Fibroblast of lung (primary cell): ENCODE results near the gene RHOD. TPM values are rescaled to one million over a fixed set of nuclear protein-coding genes. Genes with fewer than 3 reads are reported as not detected.

Experiments used
- DNase-seq, 2 donors: peaks; one replicate each; pipeline versions ENCODE4 v3.0.0 to v3.0.0-alpha.2; 2010; ENCODE audit warnings: low read depth in 2 of 2
- H2AFZ ChIP-seq: 2 replicates; pipeline ENCODE4 v1.5.1; 2012; ENCODE audit warnings: low read length, control low read depth, inconsistent platforms
- H3K27ac ChIP-seq: 2 replicates; pipeline ENCODE4 v1.5.1; 2011; ENCODE audit warnings: low read length, control low read depth; ENCODE audit not compliant: insufficient read depth
- H3K27me3 ChIP-seq: 2 replicates; pipeline ENCODE4 v1.5.1; 2011; ENCODE audit warnings: mild to moderate bottlenecking, low read length; ENCODE audit not compliant: control insufficient read depth, insufficient read depth
- H3K36me3 ChIP-seq: 2 replicates; pipeline ENCODE4 v1.5.1; 2011; ENCODE audit warnings: low read length; ENCODE audit not compliant: control insufficient read depth, insufficient read depth
- H3K4me1 ChIP-seq: 2 replicates; pipeline ENCODE4 v1.5.1; 2011; ENCODE audit warnings: low read length; ENCODE audit not compliant: control insufficient read depth, insufficient read depth; ENCODE audit errors: extremely low read depth
- H3K4me2 ChIP-seq: 2 replicates; pipeline ENCODE4 v1.5.1; 2011; ENCODE audit warnings: low read length, control low read depth; ENCODE audit not compliant: insufficient read depth; ENCODE audit errors: extremely low read depth
- H3K4me3 ChIP-seq, 4 experiments: fragments of 200-600 bp in 1 of 4; sonication (generic) in 1 of 4; replicated peaks in 1 of 4; 2 replicates each; pipeline ENCODE4 v1.5.1; 2011 to 2016; ENCODE audit warnings: low read length in 4 of 4, low read depth in 3 of 4, mild to moderate bottlenecking in 3 of 4, control low read depth in 2 of 4, inconsistent platforms in 1 of 4, mixed read lengths in 1 of 4; ENCODE audit not compliant: insufficient read depth in 1 of 4; ENCODE audit errors: control extremely low read depth in 1 of 4
- H3K79me2 ChIP-seq: 2 replicates; pipeline ENCODE4 v1.5.1; 2012; ENCODE audit warnings: mild to moderate bottlenecking, low read length, inconsistent platforms; ENCODE audit not compliant: control insufficient read depth, insufficient read depth
- H3K9ac ChIP-seq: 2 replicates; pipeline ENCODE4 v1.5.1; 2011; ENCODE audit warnings: mild to moderate bottlenecking, low read length, control low read depth; ENCODE audit not compliant: insufficient read depth
- H3K9me3 ChIP-seq: 2 replicates; pipeline ENCODE4 v1.5.1; 2012; ENCODE audit warnings: low read depth, low read length; ENCODE audit not compliant: control insufficient read depth, insufficient read depth
- H4K20me1 ChIP-seq: 2 replicates; pipeline ENCODE4 v1.5.1; 2011; ENCODE audit warnings: low read length; ENCODE audit not compliant: control insufficient read depth, insufficient read depth; ENCODE audit errors: extremely low read depth
- CTCF ChIP-seq, 2 donors: IDR thresholded peaks in 1 of 2; conservative IDR thresholded peaks in 1 of 2; 1 replicate in 1 of 2; 2 replicates in 1 of 2; pipeline ENCODE4 v1.5.1; 2011 to 2012; ENCODE audit warnings: low read length in 2 of 2, control low read depth in 1 of 2, inconsistent platforms in 1 of 2, low read depth in 1 of 2, mild to moderate bottlenecking in 1 of 2
- EZH2 ChIP-seq: IDR thresholded peaks from 2 replicates; pipeline ENCODE4 v1.5.1; 2012; ENCODE audit warnings: low read length, control low read depth, mild to moderate bottlenecking; ENCODE audit errors: missing control alignments
- polyA plus RNA-seq, 2 donors: library from polyadenylated mRNA; depleted of rRNA in 1 of 2; stranded (reverse) in 1 of 2; unstranded in 1 of 2; fragments of >200 nt; gene quantifications; 2 replicates each; pipeline ENCODE4 v1.2.1, GENCODE V29; 2011 to 2012; ENCODE audit warnings: missing spikeins in 1 of 2
- total RNA-seq: library from RNA; depleted of rRNA; stranded (reverse); fragments of >200 nt; gene quantifications from 2 replicates; pipeline ENCODE4 v1.2.1, GENCODE V29; 2014

Gene RHOD
- total and polyA plus RNA-seq, 2 donors (not counting 1 experiment from before 2014, with no cell fraction given) = 4.7 to 12.9 TPM

DNA sequence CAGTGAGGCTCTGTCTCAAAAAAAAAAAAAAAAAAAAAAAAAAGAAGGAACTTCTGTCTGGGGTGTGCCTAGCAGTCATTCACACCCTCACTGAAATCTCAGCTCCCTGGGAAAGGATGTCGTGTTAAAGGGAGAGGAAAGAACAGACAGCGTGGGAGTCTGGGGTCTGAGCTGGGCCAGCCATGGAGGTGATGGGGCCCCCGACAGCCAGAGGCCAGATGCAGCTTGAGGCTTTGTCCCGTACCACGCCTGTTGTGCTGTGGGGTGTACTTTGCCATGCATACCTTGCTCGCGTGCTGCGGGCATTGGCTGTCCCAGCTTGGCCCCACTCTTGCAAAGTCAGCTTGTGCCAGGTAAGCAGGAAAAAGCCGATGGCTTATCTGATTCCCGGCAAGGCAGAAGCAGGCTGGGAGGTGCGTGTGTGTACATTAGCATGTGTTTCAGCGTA is 29.1 kb upstream of the RHOD start:
- Histone ChIP-seq H3K4me3 (no peak overlapping the region), H3K4me2 (no peak overlapping the region), H3K9ac (no peak overlapping the region), H3K27ac (no peak overlapping the region), H4K20me1 (no peaks in the 10 kb centered on the region), H3K79me2 (no peaks in the 10 kb centered on the region), H3K9me3 (no peaks in the 10 kb centered on the region), H3K36me3 (no peaks in the 10 kb centered on the region), H3K27me3 (peaks cover 21% of the 10 kb centered on the region), H2AFZ (no peak overlapping the region), H3K4me1 (peaks cover 6% of the 10 kb centered on the region)
- TF ChIP-seq CTCF (conservative IDR thresholded peaks at IDR 0.05 in 1 of 2, IDR thresholded peaks at IDR 0.05 in 1 of 2; ENCODE audit: low read depth in 1 of 2, low read length in 2 of 2) (no peak), EZH2 (no peak)
- DNase-seq = no peak

- no peak for TF ChIP-seq EZH2
- no peak for TF ChIP-seq CTCF (conservative IDR thresholded peaks at IDR 0.05 in 1 of 2, IDR thresholded peaks at IDR 0.05 in 1 of 2; ENCODE audit: low read depth in 1 of 2, low read length in 2 of 2)
- H3K27me3 ChIP-seq = peaks cover 21% of the 10 kb centered on the region
- no peak overlapping the region for H3K9ac ChIP-seq
- no peaks in the 10 kb centered on the region for H3K36me3 ChIP-seq
- no peaks in the 10 kb centered on the region for H3K9me3 ChIP-seq
- H4K20me1 ChIP-seq = no peaks in the 10 kb centered on the region
- H3K4me1 ChIP-seq = peaks cover 6% of the 10 kb centered on the region
- no peak overlapping the region for H3K4me2 ChIP-seq
- no peak overlapping the region for H3K27ac ChIP-seq
- H3K4me3 ChIP-seq = no peak overlapping the region
- no peak overlapping the region for H2AFZ ChIP-seq
- no peaks in the 10 kb centered on the region for H3K79me2 ChIP-seq
- no peak for DNase-seq
Observed at GRCh38 chr11:67027943-67028542, 28.6 kb upstream of the RHOD start.

GRCh38 chr11:67029146-67029545 is 27.5 kb upstream of the RHOD start:
- TF ChIP-seq CTCF (conservative IDR thresholded peaks at IDR 0.05 in 1 of 2, IDR thresholded peaks at IDR 0.05 in 1 of 2; ENCODE audit: low read depth in 1 of 2, low read length in 2 of 2) (no peak), EZH2 (no peak)

More at GRCh38 chr11:67029146-67029545, 27.5 kb upstream of the RHOD start:
- Histone ChIP-seq H2AFZ (no peak overlapping the region), H3K79me2 (no peaks in the 10 kb centered on the region), H3K4me3 (no peak overlapping the region), H3K9ac (no peak overlapping the region), H4K20me1 (no peaks in the 10 kb centered on the region), H3K4me1 (peaks cover 14% of the 10 kb centered on the region), H3K4me2 (no peak overlapping the region), H3K36me3 (no peaks in the 10 kb centered on the region), H3K27ac (no peak overlapping the region), H3K27me3 (peaks cover 16% of the 10 kb centered on the region), H3K9me3 (no peaks in the 10 kb centered on the region)
- DNase-seq = peak in 1 of 2 donors; percentile 57
